ENCODE measurements around the gene BCAS3. TPM values are rescaled to one million over a fixed set of nuclear protein-coding genes. Genes with fewer than 3 reads are reported as not detected.
A peak's percentile ranks its signal among the peaks of the same experiment; 100 is the strongest.

The BCAS3 gene
- total RNA-seq, 1 experiment from 2014 or later, result 12.2 TPM

- Histone ChIP-seq H3K9me3 (no peaks in the 10 kb centered on the region), H3K27me3 (no peaks in the 10 kb centered on the region), H3K4me3 (peak overlapping the region; percentile 97), H3K36me3 (peaks cover 17% of the 10 kb centered on the region)
- DNase-seq, result no peak
These were observed 721.1 kb downstream of the BCAS3 start for GRCh38 chr17:61398721-61399130.

- Histone ChIP-seq H3K9me3 (no peaks in the 10 kb centered on the region), H3K36me3 (peaks cover 19% of the 10 kb centered on the region), H3K27me3 (no peaks in the 10 kb centered on the region), H3K4me3 (peak within 1 kb of the TSS; percentile 97)
- peak; percentile 96 for DNase-seq
These were observed 721.7 kb downstream of the BCAS3 start, which contains the start of gene TBX2 for GRCh38 chr17:61399131-61400065. Gene TBX2, plus strand, starts transcription at chr17:61399843. Its CDS starts 334 bp downstream, at chr17:61400177.

GRCh38 chr17:61400066-61400716 is 722.5 kb downstream of the BCAS3 start:
- H3K9me3 ChIP-seq, result no peaks in the 10 kb centered on the region
- H3K4me3 ChIP-seq, result peak overlapping the region; percentile 97
- no peaks in the 10 kb centered on the region for H3K27me3 ChIP-seq
- peak; percentile 62 for DNase-seq
- peaks cover 23% of the 10 kb centered on the region for H3K36me3 ChIP-seq

GRCh38 chr17:61400717-61401388 is 723.2 kb downstream of the BCAS3 start:
- H3K4me3 ChIP-seq, result peak overlapping the region; percentile 97
- no peaks in the 10 kb centered on the region for H3K9me3 ChIP-seq
- H3K36me3 ChIP-seq, result peaks cover 23% of the 10 kb centered on the region
- H3K27me3 ChIP-seq, result no peaks in the 10 kb centered on the region
- DNase-seq, result peak; percentile 55

- DNase-seq, result peak; percentile 30
- H3K4me3 ChIP-seq, result peak overlapping the region; percentile 97
- no peaks in the 10 kb centered on the region for H3K27me3 ChIP-seq
- H3K9me3 ChIP-seq, result no peaks in the 10 kb centered on the region
- peaks cover 23% of the 10 kb centered on the region for H3K36me3 ChIP-seq
These were observed 723.9 kb downstream of the BCAS3 start for GRCh38 chr17:61401389-61402072.

GRCh38 chr17:61402073-61402541 is 724.5 kb downstream of the BCAS3 start:
- H3K27me3 ChIP-seq, result no peaks in the 10 kb centered on the region
- H3K36me3 ChIP-seq, result peaks cover 23% of the 10 kb centered on the region
- peak overlapping the region; percentile 97; the same call in 1 of the 2 replicates for H3K4me3 ChIP-seq
- DNase-seq, result no peak
- H3K9me3 ChIP-seq, result no peaks in the 10 kb centered on the region

GRCh38 chr17:61402978-61403800 is 725.5 kb downstream of the BCAS3 start:
- DNase-seq, result no peak
- H3K4me3 ChIP-seq, result no peak overlapping the region
- H3K9me3 ChIP-seq, result no peaks in the 10 kb centered on the region
- H3K36me3 ChIP-seq, result peaks cover 18% of the 10 kb centered on the region
- no peaks in the 10 kb centered on the region for H3K27me3 ChIP-seq

GRCh38 chr17:61403801-61404662 is 726.4 kb downstream of the BCAS3 start:
- no peak overlapping the region for H3K4me3 ChIP-seq
- H3K9me3 ChIP-seq, result no peaks in the 10 kb centered on the region
- no peaks in the 10 kb centered on the region for H3K27me3 ChIP-seq
- peaks cover 18% of the 10 kb centered on the region for H3K36me3 ChIP-seq
- DNase-seq, result no peak

GRCh38 chr17:61404663-61404912 is 726.9 kb downstream of the BCAS3 start:
- no peak for DNase-seq
- peaks cover 18% of the 10 kb centered on the region for H3K36me3 ChIP-seq
- H3K9me3 ChIP-seq, result no peaks in the 10 kb centered on the region
- no peak overlapping the region for H3K4me3 ChIP-seq
- H3K27me3 ChIP-seq, result no peaks in the 10 kb centered on the region

GRCh38 chr17:61404913-61405685 is 727.4 kb downstream of the BCAS3 start:
- H3K9me3 ChIP-seq, result no peaks in the 10 kb centered on the region
- no peak for DNase-seq
- H3K27me3 ChIP-seq, result no peaks in the 10 kb centered on the region
- no peak overlapping the region for H3K4me3 ChIP-seq
- H3K36me3 ChIP-seq, result peaks cover 18% of the 10 kb centered on the region

- Histone ChIP-seq H3K36me3 (peaks cover 18% of the 10 kb centered on the region), H3K27me3 (no peaks in the 10 kb centered on the region), H3K4me3 (no peak overlapping the region), H3K9me3 (no peaks in the 10 kb centered on the region)
- no peak for DNase-seq
These were observed 728.3 kb downstream of the BCAS3 start for GRCh38 chr17:61405686-61406536.

GRCh38 chr17:61406537-61406845 is 728.8 kb downstream of the BCAS3 start:
- no peaks in the 10 kb centered on the region for H3K27me3 ChIP-seq
- peaks cover 18% of the 10 kb centered on the region for H3K36me3 ChIP-seq
- DNase-seq, result no peak
- H3K4me3 ChIP-seq, result no peak overlapping the region
- no peaks in the 10 kb centered on the region for H3K9me3 ChIP-seq

GRCh38 chr17:61406971-61407911 is 729.6 kb downstream of the BCAS3 start:
- Histone ChIP-seq H3K36me3 (peaks cover 13% of the 10 kb centered on the region), H3K27me3 (no peaks in the 10 kb centered on the region), H3K9me3 (no peaks in the 10 kb centered on the region), H3K4me3 (no peak overlapping the region)
- DNase-seq, result no peak

All from MG63 (cell line).